Naive thymus-derived CD4-positive, alpha-beta T cell (primary cell): Measurements from ENCODE around the gene LY6G5B. TPM values are rescaled to one million over a fixed set of nuclear protein-coding genes. Genes with fewer than 3 reads are reported as not detected.
"Not testable (repeated sequence)": the region's sequence is repeated elsewhere in the genome, so short reads cannot be mapped to it uniquely, and the experiment has no call there.

Experiments used
- ATAC-seq: fragments of 150-1000 bp; cut with Tn5 transposase; 2 replicates; pipeline ENCODE4 v1.10.0; 2021; ENCODE audit warnings: mild to moderate bottlenecking, moderate library complexity
- CTCF ChIA-PET: fragments of 350-600 bp; sonication (Branson Sonifier 250); formaldehyde crosslinking; loops from one replicate; lab custom pipeline; 2021; ENCODE audit warnings: antibody characterized with exemption; lab: Charles Lee
- POLR2A ChIA-PET: fragments of 350-600 bp; sonication (Branson Sonifier 250); formaldehyde crosslinking; loops from one replicate; lab custom pipeline; 2021; ENCODE audit warnings: antibody characterized with exemption, inconsistent platforms; lab: Charles Lee
- DNase-seq, 9 donors: peaks; one replicate each; pipeline versions ENCODE4 v3.0.0 to v3.0.0-alpha.2; 2020 to 2022; ENCODE audit warnings: mixed read lengths in 1 of 9
- H3K27ac ChIP-seq: one replicate; pipeline ENCODE4 v1.7.0; 2013; ENCODE audit warnings: mild to moderate bottlenecking, low read depth, low read length, moderate library complexity
- H3K27me3 ChIP-seq, 2 donors: one replicate each; pipeline ENCODE4 v1.7.0; 2013; ENCODE audit warnings: low read length in 2 of 2, mild to moderate bottlenecking in 2 of 2, moderate library complexity in 2 of 2; ENCODE audit not compliant: control insufficient read depth in 2 of 2, insufficient read depth in 2 of 2
- H3K36me3 ChIP-seq, 3 experiments: 1 replicate in 2 of 3; 2 replicates in 1 of 3; pipeline ENCODE4 v1.7.0; 2013; ENCODE audit warnings: low read length in 3 of 3, mild to moderate bottlenecking in 3 of 3, moderate library complexity in 1 of 3; ENCODE audit not compliant: insufficient read depth in 3 of 3, control insufficient read depth in 2 of 3
- H3K4me1 ChIP-seq, 2 donors: one replicate each; pipeline ENCODE4 v1.7.0; 2013; ENCODE audit warnings: low read length in 2 of 2, mild to moderate bottlenecking in 2 of 2, moderate library complexity in 1 of 2; ENCODE audit not compliant: control insufficient read depth in 2 of 2, insufficient read depth in 2 of 2
- H3K4me3 ChIP-seq: 2 replicates; pipeline ENCODE4 v1.7.0; 2013; ENCODE audit warnings: mild to moderate bottlenecking, low read length
- H3K9me3 ChIP-seq, 3 experiments: 1 replicate in 2 of 3; 2 replicates in 1 of 3; pipeline ENCODE4 v1.7.0; 2013; ENCODE audit warnings: low read length in 3 of 3; ENCODE audit not compliant: control insufficient read depth in 2 of 3
- H3K27ac Mint-ChIP-seq, 9 donors: one replicate each; pipeline ENCODE4 v1.8.0; 2020 to 2022; ENCODE audit warnings: mixed read lengths in 9 of 9, mild to moderate bottlenecking in 8 of 9, moderate library complexity in 5 of 9, inconsistent platforms in 2 of 9
- H3K27me3 Mint-ChIP-seq, 5 donors: one replicate each; pipeline ENCODE4 v1.8.0; 2021 to 2022; ENCODE audit warnings: mixed read lengths in 5 of 5, mild to moderate bottlenecking in 1 of 5
- H3K36me3 Mint-ChIP-seq, 5 donors: one replicate each; pipeline ENCODE4 v1.8.0; 2020 to 2022; ENCODE audit warnings: mixed read lengths in 5 of 5, mild to moderate bottlenecking in 3 of 5, inconsistent platforms in 1 of 5
- H3K4me1 Mint-ChIP-seq, 7 donors: one replicate each; pipeline ENCODE4 v1.8.0; 2020 to 2022; ENCODE audit warnings: mixed read lengths in 7 of 7, mild to moderate bottlenecking in 3 of 7, inconsistent platforms in 1 of 7
- H3K4me3 Mint-ChIP-seq, 10 donors: one replicate each; pipeline ENCODE4 v1.8.0; 2020 to 2022; ENCODE audit warnings: mild to moderate bottlenecking in 10 of 10, mixed read lengths in 10 of 10, moderate library complexity in 6 of 10, inconsistent platforms in 2 of 10
- H3K9me3 Mint-ChIP-seq, 11 donors: one replicate each; pipeline ENCODE4 v1.8.0; 2020 to 2022; ENCODE audit warnings: mixed read lengths in 11 of 11, mild to moderate bottlenecking in 4 of 11, inconsistent platforms in 1 of 11, moderate library complexity in 1 of 11
- intact Hi-C, 2 donors: fragments of 100-400 bp; cut with micrococcal nuclease; formaldehyde crosslinking; loops; one replicate each; pipeline ENCODE4 v1.15.1; 2023
- polyA plus RNA-seq, 2 donors: library from polyadenylated mRNA; unstranded; fragments of 300-500 nt; fragmentation: Illumina TruSeq; gene quantifications; one replicate each; pipeline ENCODE4 v1.2.3, GENCODE V29; 2021
- total RNA-seq, 6 experiments: library from RNA in 5 of 6; stranded (reverse) in 5 of 6; gene quantifications; 1 replicate in 5 of 6; 2 replicates in 1 of 6; pipeline ENCODE4 v1.2.3 and lab custom pipeline; 2021 to 2026

LY6G5B gene
- total and polyA plus RNA-seq, 7 experiments from 2014 or later, result 27.7 to 51.0 (median 42.9) TPM; not detected in 2

GRCh38 chr6:31709157-31709556 lies 39.4 kb downstream of the LY6G5B start:
- H3K9me3 ChIP-seq, H3K4me3 ChIP-seq, H3K27me3 ChIP-seq, ATAC-seq, DNase-seq, H3K27ac ChIP-seq, H3K27ac Mint-ChIP-seq, H3K36me3 Mint-ChIP-seq, H3K4me3 Mint-ChIP-seq, H3K36me3 ChIP-seq, H3K4me1 ChIP-seq, CTCF ChIA-PET, H3K9me3 Mint-ChIP-seq: not testable (repeated sequence)
- Mint-ChIP-seq H3K27me3 (peaks cover 0 to 16% (median 0%) of the 10 kb centered on the region in 5 donors), H3K4me1 (peaks cover 4 to 33% (median 20%) of the 10 kb centered on the region in 7 donors)
- POLR2A ChIA-PET, result interaction anchor here (0.6 kb wide), 1 partner anchor 122 kb away, joined by 4 read pairs; no protein-coding TSS in a partner anchor
- intact Hi-C loops, result loop anchor here in 1 of 2 donors (10.0 kb wide), 1 partner anchor 164 kb away; the partner anchor contains the start of genes ATP6V1G2, DDX39B and NFKBIL1

GRCh38 chr6:31710523-31711219 lies 40.9 kb downstream of the LY6G5B start:
- CTCF ChIA-PET, result no interaction called here
- peaks cover 4 to 34% (median 21%) of the 10 kb centered on the region in 7 donors for H3K4me1 Mint-ChIP-seq
- Histone ChIP-seq H3K27me3 (no peaks in the 10 kb centered on the region), H3K4me1 (peaks cover 7% of the 10 kb centered on the region in 2 donors), H3K9me3 (no peaks in the 10 kb centered on the region), H3K4me3 (no peak overlapping the region), H3K36me3 (no peaks in the 10 kb centered on the region), H3K27ac (no peak overlapping the region)
- H3K9me3 Mint-ChIP-seq, result peaks cover 0 to 3% (median 0%) of the 10 kb centered on the region in 11 donors
- POLR2A ChIA-PET, result interaction anchor here (0.6 to 0.8 kb wide), 2 partner anchors 17 to 35 kb away, joined by 3 read pairs; no protein-coding TSS in a partner anchor
- ATAC-seq, result no peak
- H3K27ac Mint-ChIP-seq, result peak overlapping the region in 2 of 9 donors; percentile 5 to 28
- intact Hi-C loops, result no loop called here
- H3K36me3 Mint-ChIP-seq, result no peaks in the 10 kb centered on the region
- H3K4me3 Mint-ChIP-seq, result no peak overlapping the region
- peaks cover 0 to 19% (median 0%) of the 10 kb centered on the region in 5 donors for H3K27me3 Mint-ChIP-seq
- DNase-seq, result no peak

- CTCF ChIA-PET, result interaction anchor here (0.6 to 1.2 kb wide), 2 partner anchors 18 to 20 kb away, joined by 3 read pairs; no protein-coding TSS in a partner anchor
Measured at GRCh38 chr6:31711233-31711632, 41.5 kb downstream of the LY6G5B start.

GRCh38 chr6:31712296-31712695 lies 42.5 kb downstream of the LY6G5B start:
- Mint-ChIP-seq H3K36me3 (no peaks in the 10 kb centered on the region), H3K4me3 (no peak overlapping the region), H3K27ac (peak overlapping the region in 3 of 9 donors; percentile 14 to 67 (median 65)), H3K27me3 (peaks cover 0 to 19% (median 0%) of the 10 kb centered on the region in 5 donors), H3K9me3 (peaks cover 0 to 3% (median 0%) of the 10 kb centered on the region in 11 donors), H3K4me1 (peaks cover 4 to 34% (median 21%) of the 10 kb centered on the region in 7 donors)
- CTCF ChIA-PET, result interaction anchor here (0.8 to 1.6 kb wide), 3 partner anchors 9 to 31 kb away, joined by 3 to 5 read pairs (median 4); partner anchors contain the start of genes ABHD16A and LY6G5C
- Histone ChIP-seq H3K36me3 (no peaks in the 10 kb centered on the region), H3K27ac (no peak overlapping the region), H3K4me1 (peaks cover 7% of the 10 kb centered on the region in 2 donors), H3K9me3 (no peaks in the 10 kb centered on the region), H3K4me3 (no peak overlapping the region), H3K27me3 (no peaks in the 10 kb centered on the region)
- ATAC-seq (peak; percentile 84), DNase-seq (peak in 2 of 9 donors; percentile 29 to 33)
- intact Hi-C loops, result no loop called here
- POLR2A ChIA-PET, result interaction anchor here (1.0 kb wide), 1 partner anchor 60 kb away, joined by 3 read pairs; the partner anchor contains the start of gene BAG6

More at GRCh38 chr6:31711233-31711632, 41.5 kb downstream of the LY6G5B start:
- no peak overlapping the region for H3K4me3 ChIP-seq
- no peaks in the 10 kb centered on the region for H3K9me3 ChIP-seq
- no peak overlapping the region for H3K27ac ChIP-seq
- H3K36me3 ChIP-seq, result no peaks in the 10 kb centered on the region
- POLR2A ChIA-PET, result interaction anchor here (0.6 to 0.8 kb wide), 3 partner anchors 16 to 154 kb away, joined by 3 read pairs; no protein-coding TSS in a partner anchor
- Mint-ChIP-seq H3K4me1 (peaks cover 4 to 34% (median 21%) of the 10 kb centered on the region in 7 donors), H3K9me3 (peaks cover 0 to 3% (median 0%) of the 10 kb centered on the region in 11 donors), H3K4me3 (no peak overlapping the region), H3K27me3 (peaks cover 0 to 19% (median 0%) of the 10 kb centered on the region in 5 donors), H3K27ac (peak overlapping the region in 1 of 9 donors; percentile 28), H3K36me3 (no peaks in the 10 kb centered on the region)
- peak; percentile 49 for ATAC-seq
- no peak for DNase-seq
- intact Hi-C loops, result no loop called here
- H3K27me3 ChIP-seq, result no peaks in the 10 kb centered on the region
- H3K4me1 ChIP-seq, result peaks cover 7% of the 10 kb centered on the region in 2 donors

- Histone ChIP-seq H3K9me3 (no peaks in the 10 kb centered on the region), H3K4me3 (no peak overlapping the region), H3K36me3 (no peaks in the 10 kb centered on the region), H3K4me1 (peaks cover 7% of the 10 kb centered on the region in 2 donors), H3K27ac (no peak overlapping the region), H3K27me3 (no peaks in the 10 kb centered on the region)
- H3K27ac Mint-ChIP-seq, result peak overlapping the region in 2 of 9 donors; percentile 2 to 10
- peaks cover 0 to 17% (median 0%) of the 10 kb centered on the region in 5 donors for H3K27me3 Mint-ChIP-seq
- ATAC-seq (no peak), DNase-seq (no peak)
- no peak overlapping the region for H3K4me3 Mint-ChIP-seq
- H3K4me1 Mint-ChIP-seq, result peaks cover 4 to 34% (median 21%) of the 10 kb centered on the region in 7 donors
- peaks cover 0 to 3% (median 0%) of the 10 kb centered on the region in 11 donors for H3K9me3 Mint-ChIP-seq
- no peaks in the 10 kb centered on the region for H3K36me3 Mint-ChIP-seq
- ChIA-PET POLR2A (interaction anchor here (1.5 to 1.8 kb wide), 2 partner anchors 10 kb away, joined by 4 to 6 read pairs; partner anchors contain the start of genes ABHD16A and MPIG6B), CTCF (interaction anchor here (0.7 kb wide), 1 partner anchor 75 kb away, joined by 3 read pairs; no protein-coding TSS in a partner anchor)
- intact Hi-C loops, result no loop called here
Measured at GRCh38 chr6:31713465-31713864, 43.7 kb downstream of the LY6G5B start.

- no peak overlapping the region for H3K27ac ChIP-seq
- peaks cover 4 to 34% (median 21%) of the 10 kb centered on the region in 7 donors for H3K4me1 Mint-ChIP-seq
- intact Hi-C loops, result no loop called here
- POLR2A ChIA-PET, result interaction anchor here (0.9 to 1.8 kb wide), 5 partner anchors 8 to 24 kb away, joined by 3 to 6 read pairs (median 4); partner anchors contain the start of genes ABHD16A and MPIG6B
- peaks cover 0 to 17% (median 0%) of the 10 kb centered on the region in 5 donors for H3K27me3 Mint-ChIP-seq
- H3K36me3 ChIP-seq, result no peaks in the 10 kb centered on the region
- H3K4me1 ChIP-seq, result peaks cover 7% of the 10 kb centered on the region in 2 donors
- H3K27ac Mint-ChIP-seq, result peak overlapping the region in 6 of 9 donors; percentile 48 to 90 (median 71)
- H3K9me3 ChIP-seq, result no peaks in the 10 kb centered on the region
- peaks cover 0 to 3% (median 0%) of the 10 kb centered on the region in 11 donors for H3K9me3 Mint-ChIP-seq
- DNase-seq (no peak), ATAC-seq (no peak)
- no peak overlapping the region for H3K4me3 ChIP-seq
- no peak overlapping the region for H3K4me3 Mint-ChIP-seq
- CTCF ChIA-PET, result interaction anchor here (0.7 to 1.0 kb wide), 3 partner anchors 8 to 76 kb away, joined by 3 to 4 read pairs (median 3); partner anchors contain the start of gene LY6G6F
- no peaks in the 10 kb centered on the region for H3K27me3 ChIP-seq
- no peaks in the 10 kb centered on the region for H3K36me3 Mint-ChIP-seq
Measured at GRCh38 chr6:31713991-31714684, 44.4 kb downstream of the LY6G5B start.
